B cell (primary cell): ENCODE data around the gene SH2D5.

Experiments used
- CTCF ChIP-seq: fragments of 200-600 bp; IDR thresholded peaks from one replicate; pipeline ENCODE4 v1.8.0; 2022; ENCODE audit warnings: antibody characterized with exemption, mild to moderate bottlenecking
- EZH2 ChIP-seq: IDR thresholded peaks from 2 replicates; pipeline ENCODE4 v1.6.1; 2012; ENCODE audit warnings: borderline replicate concordance, low read depth, mild to moderate bottlenecking, moderate library complexity, low read length; ENCODE audit not compliant: insufficient read depth, poor library complexity, severe bottlenecking

GRCh38 chr1:20683614-20684013 is 48.9 kb downstream of the SH2D5 start:
- TF ChIP-seq CTCF = no peak
- TF ChIP-seq EZH2 = no peak
